ENCODE measurements around the gene MYL3.

Gene MYL3

DNA sequence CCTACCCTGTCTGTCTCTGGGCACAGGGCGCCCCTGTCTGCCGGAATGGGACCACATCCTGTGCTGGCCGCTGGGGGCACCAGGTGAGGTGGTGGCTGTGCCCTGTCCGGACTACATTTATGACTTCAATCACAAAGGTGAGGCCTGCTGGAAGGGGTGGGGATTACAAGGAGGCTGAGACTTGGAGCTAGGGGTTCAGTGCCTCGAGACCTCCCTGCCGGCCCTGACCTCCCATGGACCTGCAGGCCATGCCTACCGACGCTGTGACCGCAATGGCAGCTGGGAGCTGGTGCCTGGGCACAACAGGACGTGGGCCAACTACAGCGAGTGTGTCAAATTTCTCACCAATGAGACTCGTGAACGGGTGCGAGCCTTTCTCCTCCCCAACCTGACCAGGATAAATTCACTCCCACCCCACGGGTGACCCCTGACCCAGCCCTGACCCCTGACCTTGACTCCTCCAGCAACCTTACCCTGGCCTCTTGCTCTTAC, 34.6 kb upstream of the MYL3 start:
- no peak overlapping the region for H3K4me3 ChIP-seq (IDR thresholded peaks at IDR 0.05; ENCODE audit: insufficient read depth, low read depth, low read length)
- H3K27me3 ChIP-seq (ENCODE audit: insufficient read depth, low read depth): no peaks in the 10 kb centered on the region
- H3K27ac ChIP-seq: no peak overlapping the region
- H3K79me2 ChIP-seq (ENCODE audit: insufficient read depth, low read depth): no peaks in the 10 kb centered on the region
- H4K20me1 ChIP-seq (ENCODE audit: insufficient read depth): no peaks in the 10 kb centered on the region
- H2AFZ ChIP-seq (ENCODE audit: low read depth): no peak overlapping the region
- no peaks in the 10 kb centered on the region for H3K4me1 ChIP-seq (ENCODE audit: low read depth, poor library complexity, severe bottlenecking)
- TF ChIP-seq, protein P1, sequence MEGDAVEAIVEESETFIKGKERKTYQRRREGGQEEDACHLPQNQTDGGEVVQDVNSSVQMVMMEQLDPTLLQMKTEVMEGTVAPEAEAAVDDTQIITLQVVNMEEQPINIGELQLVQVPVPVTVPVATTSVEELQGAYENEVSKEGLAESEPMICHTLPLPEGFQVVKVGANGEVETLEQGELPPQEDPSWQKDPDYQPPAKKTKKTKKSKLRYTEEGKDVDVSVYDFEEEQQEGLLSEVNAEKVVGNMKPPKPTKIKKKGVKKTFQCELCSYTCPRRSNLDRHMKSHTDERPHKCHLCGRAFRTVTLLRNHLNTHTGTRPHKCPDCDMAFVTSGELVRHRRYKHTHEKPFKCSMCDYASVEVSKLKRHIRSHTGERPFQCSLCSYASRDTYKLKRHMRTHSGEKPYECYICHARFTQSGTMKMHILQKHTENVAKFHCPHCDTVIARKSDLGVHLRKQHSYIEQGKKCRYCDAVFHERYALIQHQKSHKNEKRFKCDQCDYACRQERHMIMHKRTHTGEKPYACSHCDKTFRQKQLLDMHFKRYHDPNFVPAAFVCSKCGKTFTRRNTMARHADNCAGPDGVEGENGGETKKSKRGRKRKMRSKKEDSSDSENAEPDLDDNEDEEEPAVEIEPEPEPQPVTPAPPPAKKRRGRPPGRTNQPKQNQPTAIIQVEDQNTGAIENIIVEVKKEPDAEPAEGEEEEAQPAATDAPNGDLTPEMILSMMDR (conservative IDR thresholded peaks at IDR 0.05; ENCODE audit: low read depth, low read length): no peak
- no peak overlapping the region for H3K4me2 ChIP-seq
- no peak overlapping the region for H3K9ac ChIP-seq
- H3K36me3 ChIP-seq (ENCODE audit: insufficient read depth): no peaks in the 10 kb centered on the region

DNA sequence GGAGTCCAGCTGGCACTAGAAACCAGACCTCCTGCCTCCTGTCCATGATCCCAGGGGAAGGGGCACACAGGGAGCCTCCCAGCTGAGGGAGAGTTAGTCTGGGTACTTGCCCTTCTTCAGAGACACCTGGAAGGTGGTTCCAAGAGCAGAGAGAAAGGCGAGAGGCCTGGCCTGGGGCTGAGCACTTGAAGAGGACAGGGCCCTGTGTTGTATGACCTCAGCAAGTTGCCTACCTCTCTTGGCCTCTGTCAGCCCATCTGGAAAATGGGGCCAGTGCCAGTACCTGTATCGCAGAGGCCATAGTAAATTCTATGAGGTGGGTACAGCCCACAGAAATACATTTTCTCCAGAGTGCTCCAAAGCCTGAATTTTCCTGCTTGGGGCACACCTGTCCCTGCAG, 33.8 kb upstream of the MYL3 start:
- no peak overlapping the region for H3K9ac ChIP-seq
- no peaks in the 10 kb centered on the region for H3K4me1 ChIP-seq (ENCODE audit: low read depth, poor library complexity, severe bottlenecking)
- H3K79me2 ChIP-seq (ENCODE audit: insufficient read depth, low read depth): no peaks in the 10 kb centered on the region
- TF ChIP-seq, protein P1 (conservative IDR thresholded peaks at IDR 0.05; ENCODE audit: low read depth, low read length): no peak
- no peak overlapping the region for H3K4me3 ChIP-seq (IDR thresholded peaks at IDR 0.05; ENCODE audit: insufficient read depth, low read depth, low read length)
- H3K27ac ChIP-seq: no peak overlapping the region
- H3K27me3 ChIP-seq (ENCODE audit: insufficient read depth, low read depth): peaks cover 2% of the 10 kb centered on the region; the same call in 1 of the 2 replicates
- H4K20me1 ChIP-seq (ENCODE audit: insufficient read depth): no peaks in the 10 kb centered on the region
- H3K4me2 ChIP-seq: no peak overlapping the region
- no peaks in the 10 kb centered on the region for H3K36me3 ChIP-seq (ENCODE audit: insufficient read depth)
- no peak overlapping the region for H2AFZ ChIP-seq (ENCODE audit: low read depth)

DNA sequence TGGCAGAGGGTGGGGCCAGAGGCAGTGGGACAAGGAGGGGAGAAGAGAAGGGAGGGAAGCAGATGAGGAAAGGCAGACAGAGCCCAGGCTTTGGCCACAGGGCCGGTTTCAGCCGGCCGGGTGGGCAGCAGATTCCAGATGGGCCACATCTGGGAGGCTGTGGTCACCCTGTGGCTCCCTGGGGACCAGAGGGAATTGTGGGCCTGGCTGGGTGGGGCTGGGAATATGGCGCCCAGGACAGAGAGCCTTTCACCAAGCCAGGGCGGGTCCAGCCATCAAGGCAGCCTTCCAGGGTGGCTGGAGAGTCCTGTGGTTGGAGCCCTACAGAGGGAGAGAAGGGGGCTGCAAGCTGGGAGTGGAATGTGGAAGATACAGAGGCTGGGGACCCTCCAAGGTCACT, 33.1 kb upstream of the MYL3 start:
- TF ChIP-seq, protein P1 (conservative IDR thresholded peaks at IDR 0.05; ENCODE audit: low read depth, low read length): no peak
- Histone ChIP-seq H3K9ac (no peak overlapping the region), H3K79me2 (ENCODE audit: insufficient read depth, low read depth) (no peaks in the 10 kb centered on the region), H3K36me3 (ENCODE audit: insufficient read depth) (no peaks in the 10 kb centered on the region), H4K20me1 (ENCODE audit: insufficient read depth) (no peaks in the 10 kb centered on the region), H3K4me3 (IDR thresholded peaks at IDR 0.05; ENCODE audit: insufficient read depth, low read depth, low read length) (no peak overlapping the region), H3K4me1 (ENCODE audit: low read depth, poor library complexity, severe bottlenecking) (no peaks in the 10 kb centered on the region), H3K4me2 (no peak overlapping the region), H2AFZ (ENCODE audit: low read depth) (no peak overlapping the region), H3K27me3 (ENCODE audit: insufficient read depth, low read depth) (peaks cover 2% of the 10 kb centered on the region; the same call in 1 of the 2 replicates), H3K27ac (no peak overlapping the region)

DNA sequence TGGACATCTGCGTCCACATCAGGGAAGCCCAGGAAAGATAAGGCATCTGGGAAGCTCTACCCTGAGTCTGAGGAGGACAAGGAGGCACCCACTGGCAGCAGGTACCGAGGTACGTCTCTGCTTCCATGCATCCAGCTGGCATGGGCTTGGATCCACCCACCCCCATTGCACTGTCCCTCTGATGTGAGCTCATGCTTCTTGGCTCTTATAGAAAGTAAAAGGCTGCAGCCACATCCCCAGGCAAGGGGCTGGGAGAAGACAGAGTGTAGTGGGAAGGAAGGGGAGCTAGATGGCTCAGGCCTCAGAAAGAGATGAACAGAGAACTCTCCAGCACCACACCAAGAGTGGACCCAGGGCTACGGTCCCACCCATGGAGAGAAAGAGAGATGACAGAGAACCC, 32.5 kb upstream of the MYL3 start:
- Histone ChIP-seq H3K79me2 (ENCODE audit: insufficient read depth, low read depth) (no peaks in the 10 kb centered on the region), H3K27me3 (ENCODE audit: insufficient read depth, low read depth) (peaks cover 2% of the 10 kb centered on the region; the same call in 1 of the 2 replicates), H3K4me1 (ENCODE audit: low read depth, poor library complexity, severe bottlenecking) (no peaks in the 10 kb centered on the region), H3K4me2 (no peak overlapping the region), H3K36me3 (ENCODE audit: insufficient read depth) (no peaks in the 10 kb centered on the region), H3K9ac (no peak overlapping the region), H2AFZ (ENCODE audit: low read depth) (no peak overlapping the region), H4K20me1 (ENCODE audit: insufficient read depth) (no peaks in the 10 kb centered on the region), H3K27ac (no peak overlapping the region), H3K4me3 (IDR thresholded peaks at IDR 0.05; ENCODE audit: insufficient read depth, low read depth, low read length) (no peak overlapping the region)
- TF ChIP-seq, protein P1 (conservative IDR thresholded peaks at IDR 0.05; ENCODE audit: low read depth, low read length): no peak

Measured in KMS-11 (cell line).